Cerebellar nuclear complex (tissue), 1 donor: ENCODE measurements around the gene ARMH4.

Experiments used
- DNase-seq, 2 experiments: peaks; one replicate each; lab custom pipeline; 2025; lab: John Stamatoyannopoulos, UW

ARMH4 gene

GRCh38 chr14:58055497-58056010 is 96.5 kb downstream of the ARMH4 start:
- no peak for DNase-seq

GRCh38 chr14:58054100-58054499 is 97.9 kb downstream of the ARMH4 start:
- no peak for DNase-seq

GRCh38 chr14:58048219-58048618 is 103.8 kb downstream of the ARMH4 start:
- DNase-seq = no peak

- no peak for DNase-seq
These were observed 124.1 kb downstream of the ARMH4 start for GRCh38 chr14:58027904-58028303.

GRCh38 chr14:58026967-58027366 is 125.0 kb downstream of the ARMH4 start:
- DNase-seq = no peak

- DNase-seq = no peak
These were observed 125.8 kb downstream of the ARMH4 start for GRCh38 chr14:58026219-58026618.

- no peak for DNase-seq
These were observed 137.2 kb downstream of the ARMH4 start for GRCh38 chr14:58014778-58015177.

GRCh38 chr14:58002618-58003017 is 149.4 kb downstream of the ARMH4 start:
- no peak for DNase-seq

GRCh38 chr14:57999979-58000378 is 152.0 kb downstream of the ARMH4 start:
- DNase-seq = no peak

GRCh38 chr14:57999471-57999870 is 152.5 kb downstream of the ARMH4 start:
- DNase-seq = peak; percentile 16 to 77

GRCh38 chr14:57998766-57999165 is 153.2 kb downstream of the ARMH4 start:
- no peak for DNase-seq

GRCh38 chr14:57991353-57991752 is 160.7 kb downstream of the ARMH4 start:
- DNase-seq = no peak

GRCh38 chr14:57988445-57988844 is 163.6 kb downstream of the ARMH4 start:
- no peak for DNase-seq

GRCh38 chr14:57987596-57988300 is 164.3 kb downstream of the ARMH4 start:
- DNase-seq = peak; percentile 92 to 96

- DNase-seq = no peak
These were observed 165.0 kb downstream of the ARMH4 start for GRCh38 chr14:57987051-57987450.

GRCh38 chr14:57982804-57983634 is 169.0 kb downstream of the ARMH4 start:
- no peak for DNase-seq

- DNase-seq = no peak
These were observed 170.0 kb downstream of the ARMH4 start for GRCh38 chr14:57981817-57982560.

GRCh38 chr14:57979376-57980048 is 172.5 kb downstream of the ARMH4 start:
- DNase-seq = no peak

GRCh38 chr14:57976701-57977100 is 175.3 kb downstream of the ARMH4 start:
- no peak for DNase-seq

GRCh38 chr14:57974896-57975295 is 177.1 kb downstream of the ARMH4 start:
- no peak for DNase-seq

GRCh38 chr14:57970594-57970993 is 181.4 kb downstream of the ARMH4 start:
- DNase-seq = no peak

- no peak for DNase-seq
These were observed 181.8 kb downstream of the ARMH4 start for GRCh38 chr14:57970175-57970574.
